ENCODE measurements around the gene KCNQ5.

DNA sequence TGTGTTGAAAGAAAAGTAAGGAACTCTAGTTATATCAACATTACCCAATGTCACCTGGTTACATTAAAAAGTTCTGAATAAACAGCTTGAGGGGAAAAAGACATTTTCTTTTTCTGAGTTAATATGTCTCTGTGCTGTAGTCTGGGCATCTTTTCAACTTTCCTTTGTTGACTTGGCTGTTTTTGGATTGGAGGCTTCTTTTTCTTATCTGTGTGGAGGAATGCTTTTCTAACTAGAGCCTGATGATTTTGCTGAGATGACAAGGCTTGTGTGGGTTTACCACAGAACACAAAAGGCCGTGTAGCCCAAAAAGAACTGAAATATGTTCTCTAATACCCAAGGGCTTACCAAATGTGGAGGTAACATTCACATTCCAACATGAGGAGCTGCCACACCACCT, 161.8 kb downstream of the KCNQ5 start:
- TF ChIP-seq CTCF (IDR thresholded peaks at IDR 0.05): no peak
- TF ChIP-seq POLR2A (IDR thresholded peaks at IDR 0.05): no peak
